Cardiac muscle cell (in vitro differentiated cells and primary cell): ENCODE data around the gene SLN. TPM values are rescaled to one million over a fixed set of nuclear protein-coding genes. Genes with fewer than 3 reads are reported as not detected.

Experiments used
- DNase-seq, 2 donors: peaks; one replicate each; pipeline versions ENCODE4 v3.0.0 to v3.0.0-alpha.2; 2010 to 2017; ENCODE audit warnings: low read depth in 1 of 2, low spot score in 1 of 2
- H3K27ac ChIP-seq: fragments of 200-600 bp; sonication (generic); 2 replicates; pipeline ENCODE4 v1.5.1; 2016
- H3K27me3 ChIP-seq: fragments of 200-600 bp; sonication (generic); 2 replicates; pipeline ENCODE4 v1.6.0; 2016; ENCODE audit warnings: control low read depth
- H3K36me3 ChIP-seq: fragments of 200-600 bp; sonication (generic); 2 replicates; pipeline ENCODE4 v1.5.1; 2016; ENCODE audit warnings: control low read depth
- H3K4me1 ChIP-seq: fragments of 200-600 bp; sonication (generic); 2 replicates; pipeline ENCODE4 v1.8.1; 2017; ENCODE audit warnings: low read depth, mild to moderate bottlenecking, mixed run types
- H3K4me3 ChIP-seq: fragments of 200-600 bp; sonication (generic); 2 replicates; pipeline ENCODE4 v1.5.1; 2016; ENCODE audit warnings: mild to moderate bottlenecking
- H3K9me3 ChIP-seq: fragments of 200-600 bp; sonication (generic); 2 replicates; pipeline ENCODE4 v1.5.1; 2017; ENCODE audit warnings: low read depth, mild to moderate bottlenecking, control low read depth
- CTCF ChIP-seq: IDR thresholded peaks from 2 replicates; pipeline ENCODE4 v1.5.1; 2012; ENCODE audit warnings: low read depth, mild to moderate bottlenecking, low read length
- polyA plus RNA-seq: library from polyadenylated mRNA; unstranded; fragments of >200 nt; fragmentation: Nextera tagmentation; extraction: Ambion mirVana; gene quantifications from 2 replicates; pipeline ENCODE4 v1.2.1, GENCODE V29; 2016
- total RNA-seq: library from RNA; depleted of rRNA; stranded (reverse); fragments of >200 nt; gene quantifications from 2 replicates; pipeline ENCODE4 v1.2.3, GENCODE V29; 2016

SLN gene
- total and polyA plus RNA-seq, 2 experiments from 2014 or later = 3.1 TPM; not detected in 1

- Histone ChIP-seq H3K27me3 (no peaks in the 10 kb centered on the region), H3K4me1 (no peaks in the 10 kb centered on the region), H3K9me3 (no peaks in the 10 kb centered on the region), H3K27ac (no peak overlapping the region), H3K4me3 (no peak overlapping the region), H3K36me3 (no peaks in the 10 kb centered on the region)
- TF ChIP-seq CTCF = no peak
- no peak for DNase-seq
Measured at GRCh38 chr11:107731941-107732688, 20.3 kb upstream of the SLN start.

- Histone ChIP-seq H3K9me3 (no peaks in the 10 kb centered on the region), H3K4me3 (no peak overlapping the region), H3K27me3 (no peaks in the 10 kb centered on the region), H3K27ac (no peak overlapping the region), H3K4me1 (no peaks in the 10 kb centered on the region), H3K36me3 (no peaks in the 10 kb centered on the region)
- TF ChIP-seq CTCF = no peak
- DNase-seq = no peak
Measured at GRCh38 chr11:107722662-107723061, 10.8 kb upstream of the SLN start.

GRCh38 chr11:107721207-107721606, 9.4 kb upstream of the SLN start:
- H3K27ac ChIP-seq = no peak overlapping the region
- no peaks in the 10 kb centered on the region for H3K4me1 ChIP-seq
- H3K9me3 ChIP-seq = no peaks in the 10 kb centered on the region
- no peak overlapping the region for H3K4me3 ChIP-seq
- no peaks in the 10 kb centered on the region for H3K27me3 ChIP-seq
- H3K36me3 ChIP-seq = no peaks in the 10 kb centered on the region
- DNase-seq = no peak
- TF ChIP-seq CTCF = no peak

GRCh38 chr11:107720303-107720774, 8.5 kb upstream of the SLN start:
- no peak overlapping the region for H3K27ac ChIP-seq

GRCh38 chr11:107719557-107720302, 7.9 kb upstream of the SLN start:
- H3K36me3 ChIP-seq = no peaks in the 10 kb centered on the region
- H3K4me1 ChIP-seq = no peaks in the 10 kb centered on the region
- DNase-seq = no peak

More at GRCh38 chr11:107720303-107720774, 8.5 kb upstream of the SLN start:
- Histone ChIP-seq H3K4me1 (no peaks in the 10 kb centered on the region), H3K36me3 (no peaks in the 10 kb centered on the region), H3K4me3 (no peak overlapping the region), H3K9me3 (no peaks in the 10 kb centered on the region), H3K27me3 (no peaks in the 10 kb centered on the region)
- no peak for TF ChIP-seq CTCF
- DNase-seq = no peak

More at GRCh38 chr11:107719557-107720302, 7.9 kb upstream of the SLN start:
- no peak overlapping the region for H3K4me3 ChIP-seq
- no peak overlapping the region for H3K27ac ChIP-seq
- H3K9me3 ChIP-seq = no peaks in the 10 kb centered on the region
- no peak for TF ChIP-seq CTCF
- H3K27me3 ChIP-seq = no peaks in the 10 kb centered on the region
